BJ (cell line): ENCODE results near the gene SLC22A23. TPM values are rescaled to one million over a fixed set of nuclear protein-coding genes. Genes with fewer than 3 reads are reported as not detected.

Experiments
- CTCF ChIA-PET: fragments of 350-600 bp; formaldehyde crosslinking; extraction: SDS; loops from one replicate; lab custom pipeline; 2021; ENCODE audit warnings: antibody characterized with exemption, inconsistent platforms; lab: Yijun Ruan, JAX
- POLR2A ChIA-PET: fragments of 300-600 bp; sonication (Branson Sonifier 250); formaldehyde crosslinking; extraction: SDS; loops from one replicate; lab custom pipeline; 2021; ENCODE audit warnings: antibody characterized with exemption; lab: Charles Lee
- DNase-seq: peaks from one replicate; pipeline ENCODE4 v3.0.0-alpha.2; 2011; ENCODE audit warnings: low read depth
- H3K27me3 ChIP-seq: 2 replicates; pipeline ENCODE4 v1.6.0; 2011; ENCODE audit warnings: low read length; ENCODE audit not compliant: control insufficient read depth, insufficient read depth
- H3K36me3 ChIP-seq: 2 replicates; pipeline ENCODE4 v1.5.1; 2011; ENCODE audit warnings: low read length; ENCODE audit not compliant: control insufficient read depth, insufficient read depth
- H3K4me3 ChIP-seq: 2 replicates; pipeline ENCODE4 v1.5.1; 2011; ENCODE audit warnings: low read depth, mild to moderate bottlenecking, control low read depth, low read length
- CTCF ChIP-seq: IDR thresholded peaks from 2 replicates; pipeline ENCODE4 v1.5.1; 2011; ENCODE audit warnings: low read depth, mild to moderate bottlenecking, control low read depth, inconsistent platforms, low read length, moderate library complexity; ENCODE audit not compliant: insufficient read depth
- polyA plus RNA-seq: library from polyadenylated mRNA; depleted of rRNA; stranded (reverse); fragments of >200 nt; gene quantifications from 2 replicates; pipeline ENCODE4 v1.2.3, GENCODE V29; 2011

SLC22A23 gene
- polyA plus RNA-seq, 1 experiment, result 0.44 TPM

GRCh38 chr6:3334555-3334954 lies 122.3 kb downstream of the SLC22A23 start:
- Histone ChIP-seq H3K27me3 (peaks cover 16% of the 10 kb centered on the region), H3K36me3 (no peaks in the 10 kb centered on the region), H3K4me3 (no peak overlapping the region)
- DNase-seq, result no peak
- TF ChIP-seq CTCF, result no peak
- ChIA-PET CTCF (no interaction called here), POLR2A (no interaction called here)

GRCh38 chr6:3333263-3333662 lies 123.6 kb downstream of the SLC22A23 start:
- POLR2A ChIA-PET, result no interaction called here
- Histone ChIP-seq H3K27me3 (peaks cover 16% of the 10 kb centered on the region), H3K4me3 (no peak overlapping the region), H3K36me3 (no peaks in the 10 kb centered on the region)
- no peak for DNase-seq
- CTCF ChIA-PET, result no interaction called here
- TF ChIP-seq CTCF, result no peak

- Histone ChIP-seq H3K27me3 (peaks cover 16% of the 10 kb centered on the region), H3K36me3 (no peaks in the 10 kb centered on the region), H3K4me3 (no peak overlapping the region)
- ChIA-PET POLR2A (no interaction called here), CTCF (interaction anchor here (0.5 to 1.1 kb wide), 3 partner anchors 16 to 1526 kb away, joined by 3 to 4 read pairs (median 3); no protein-coding TSS in a partner anchor)
- TF ChIP-seq CTCF, result no peak
- no peak for DNase-seq
These were observed 124.9 kb downstream of the SLC22A23 start for GRCh38 chr6:3331971-3332370.

- TF ChIP-seq CTCF, result no peak
These were observed 125.4 kb downstream of the SLC22A23 start for GRCh38 chr6:3331494-3331893.

GRCh38 chr6:3330199-3330598 lies 126.7 kb downstream of the SLC22A23 start:
- CTCF ChIA-PET, result no interaction called here
- DNase-seq, result no peak
- POLR2A ChIA-PET, result no interaction called here
- Histone ChIP-seq H3K4me3 (no peak overlapping the region), H3K36me3 (no peaks in the 10 kb centered on the region), H3K27me3 (peaks cover 16% of the 10 kb centered on the region)
- no peak for TF ChIP-seq CTCF

More at GRCh38 chr6:3331494-3331893, 125.4 kb downstream of the SLC22A23 start:
- ChIA-PET CTCF (interaction anchor here (0.5 to 1.1 kb wide), 3 partner anchors 15 to 1527 kb away, joined by 3 to 4 read pairs (median 3); no protein-coding TSS in a partner anchor), POLR2A (no interaction called here)
- no peak for DNase-seq
- peaks cover 16% of the 10 kb centered on the region for H3K27me3 ChIP-seq
- H3K36me3 ChIP-seq, result no peaks in the 10 kb centered on the region
- H3K4me3 ChIP-seq, result no peak overlapping the region
